GM19397 (cell line): ENCODE measurements around the gene PFN2.

ENCODE experiments used
- ATAC-seq: cut with Tn5 transposase; IDR thresholded peaks from one replicate; pipeline ENCODE4 v1.9.1; 2021; ENCODE audit warnings: mild to moderate bottlenecking, moderate library complexity; ENCODE audit not compliant: unreplicated experiment

Gene PFN2

DNA sequence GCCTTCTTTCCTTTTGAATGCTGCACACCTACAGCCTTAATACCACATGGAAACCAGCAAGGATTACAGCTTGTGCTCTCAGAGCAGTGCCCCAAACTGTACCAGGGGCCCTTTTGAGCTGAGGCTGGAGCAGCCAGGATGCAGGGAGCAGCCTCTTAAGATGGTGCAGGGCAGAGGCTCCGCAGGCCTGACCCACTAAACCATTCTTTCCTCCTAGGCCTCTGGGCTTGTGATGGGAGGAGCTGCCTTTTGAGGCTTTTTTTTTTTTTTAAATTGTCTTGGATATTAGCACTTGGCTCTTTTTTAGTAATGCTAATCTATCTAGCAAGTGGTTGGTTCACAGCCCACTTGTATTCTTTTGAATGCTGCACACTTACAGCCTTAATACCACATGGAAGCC lies 37.7 kb downstream of the PFN2 start:
- ATAC-seq, result no peak

DNA sequence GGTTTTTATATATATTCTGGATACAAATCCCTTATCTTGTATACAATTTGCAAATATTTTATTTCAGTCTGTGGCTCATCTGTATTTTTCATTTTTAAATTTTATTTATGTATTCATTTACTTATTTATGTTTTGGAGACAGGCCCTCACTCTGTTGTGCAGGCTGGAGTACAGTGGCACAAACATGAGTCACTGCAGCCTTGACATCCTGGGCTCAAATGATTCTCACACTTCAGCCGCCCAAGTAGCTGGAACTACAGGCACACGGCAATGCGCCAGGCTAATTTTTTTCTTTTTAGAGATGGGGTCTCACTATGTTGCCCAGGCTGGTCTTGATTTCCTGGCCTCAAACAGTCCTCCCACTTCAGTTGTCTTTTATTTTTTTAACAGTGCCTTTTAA lies 50.6 kb downstream of the PFN2 start:
- ATAC-seq, result no peak

DNA sequence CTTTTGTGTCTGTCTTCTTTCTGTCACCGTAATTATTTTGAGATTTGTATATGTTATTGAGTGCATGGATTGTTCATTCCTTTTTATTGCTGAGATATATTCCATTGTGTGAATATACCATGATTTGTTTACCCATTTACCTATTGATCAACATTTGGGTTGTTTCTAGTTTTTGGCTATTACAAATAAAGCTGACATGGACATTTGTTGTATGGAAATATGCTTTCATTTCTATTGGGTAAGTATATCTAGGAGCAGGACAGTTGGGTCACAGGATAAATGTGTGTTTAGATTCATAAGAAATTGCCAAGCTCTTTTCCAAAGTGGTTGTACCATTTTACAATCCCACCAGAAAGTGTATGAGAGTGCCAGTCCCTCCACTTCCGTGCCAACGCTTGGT lies 51.2 kb downstream of the PFN2 start:
- no peak for ATAC-seq

DNA sequence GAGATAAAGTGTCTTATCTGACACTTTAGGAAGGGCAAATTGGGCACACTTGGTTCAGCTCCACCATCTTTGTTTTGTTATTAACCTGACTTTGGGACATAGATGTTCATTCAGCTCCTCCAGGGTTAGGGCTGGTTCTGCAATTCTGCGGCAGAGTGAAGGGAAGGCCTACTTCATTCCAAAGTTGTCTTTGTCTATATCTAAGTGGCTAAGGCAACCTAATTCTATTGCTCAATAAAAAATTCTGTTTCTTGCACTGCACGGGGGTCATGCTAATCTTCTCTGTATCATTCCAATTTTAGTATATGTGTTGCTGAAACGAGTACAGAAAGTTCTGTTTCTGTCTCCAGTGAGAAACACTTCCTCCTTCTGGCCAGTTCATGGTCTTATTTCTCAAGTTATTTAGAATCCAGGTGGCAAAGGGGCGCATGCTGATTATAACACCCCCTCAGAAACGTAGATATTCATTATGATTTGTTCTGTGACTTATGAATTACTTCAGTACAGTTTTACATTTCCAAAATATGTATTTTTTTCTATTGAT lies 53.5 kb downstream of the PFN2 start:
- no peak for ATAC-seq
